ENCODE data around the gene DCLRE1A. TPM values are rescaled to one million over a fixed set of nuclear protein-coding genes. Genes with fewer than 3 reads are reported as not detected.
A peak's percentile ranks its signal among the peaks of the same experiment; 100 is the strongest.

The DCLRE1A gene
- total RNA-seq (1 to 10 TPM; 2.3 to 4.1 (median 3.4) TPM), polyA plus RNA-seq (1 to 10 TPM; 1.9 to 5.1 (median 2.0) TPM)
- long read RNA-seq, donor 1: 0 reads
- long read RNA-seq, donor 2, full-length matches to known transcripts: 7 of 9 reads
- long read RNA-seq, donor 2, partial matches to known transcripts: 1 of 9 reads
- long read RNA-seq, donor 2, other reads (novel, unspliced or antisense): 1 of 9 reads

GRCh38 chr10:113854013-113854760, at the start of gene DCLRE1A, which contains the start of gene NHLRC2:
Gene DCLRE1A, minus strand, starts transcription at chr10:113854082. Its CDS starts 900 bp downstream, at chr10:113853182.
Gene NHLRC2, plus strand, starts transcription at chr10:113854661. Its CDS starts 212 bp downstream, at chr10:113854873.
- TF ChIP-seq, protein P1, sequence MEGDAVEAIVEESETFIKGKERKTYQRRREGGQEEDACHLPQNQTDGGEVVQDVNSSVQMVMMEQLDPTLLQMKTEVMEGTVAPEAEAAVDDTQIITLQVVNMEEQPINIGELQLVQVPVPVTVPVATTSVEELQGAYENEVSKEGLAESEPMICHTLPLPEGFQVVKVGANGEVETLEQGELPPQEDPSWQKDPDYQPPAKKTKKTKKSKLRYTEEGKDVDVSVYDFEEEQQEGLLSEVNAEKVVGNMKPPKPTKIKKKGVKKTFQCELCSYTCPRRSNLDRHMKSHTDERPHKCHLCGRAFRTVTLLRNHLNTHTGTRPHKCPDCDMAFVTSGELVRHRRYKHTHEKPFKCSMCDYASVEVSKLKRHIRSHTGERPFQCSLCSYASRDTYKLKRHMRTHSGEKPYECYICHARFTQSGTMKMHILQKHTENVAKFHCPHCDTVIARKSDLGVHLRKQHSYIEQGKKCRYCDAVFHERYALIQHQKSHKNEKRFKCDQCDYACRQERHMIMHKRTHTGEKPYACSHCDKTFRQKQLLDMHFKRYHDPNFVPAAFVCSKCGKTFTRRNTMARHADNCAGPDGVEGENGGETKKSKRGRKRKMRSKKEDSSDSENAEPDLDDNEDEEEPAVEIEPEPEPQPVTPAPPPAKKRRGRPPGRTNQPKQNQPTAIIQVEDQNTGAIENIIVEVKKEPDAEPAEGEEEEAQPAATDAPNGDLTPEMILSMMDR (IDR thresholded peaks at IDR 0.05): no peak
- DNase-seq (peak; percentile 83 to 88), ATAC-seq (peak; percentile 87 to 92 (median 88))
- peak within 1 kb of the TSS; percentile 93 for H3K4me3 ChIP-seq
- H3K9me3 ChIP-seq: no peaks in the 10 kb centered on the region
- peaks cover 0 to 18% of the 10 kb centered on the region in 2 donors for H3K36me3 ChIP-seq (ENCODE audit: insufficient read depth in 1 of 2, low read depth in 1 of 2)
- H3K27me3 ChIP-seq (ENCODE audit: insufficient read depth in 3 of 3, low read length in 2 of 3): no peaks in the 10 kb centered on the region
- intact Hi-C loops (cut with DNase I): no loop called here
- H3K4me1 ChIP-seq: peaks cover 54% of the 10 kb centered on the region
- peak within 1 kb of the TSS; percentile 94 for H3K27ac ChIP-seq
- WGBS, 3 donors: 0 to 1% (median 0%) methylated on average over 39 of the region's 39 CpGs

DNA sequence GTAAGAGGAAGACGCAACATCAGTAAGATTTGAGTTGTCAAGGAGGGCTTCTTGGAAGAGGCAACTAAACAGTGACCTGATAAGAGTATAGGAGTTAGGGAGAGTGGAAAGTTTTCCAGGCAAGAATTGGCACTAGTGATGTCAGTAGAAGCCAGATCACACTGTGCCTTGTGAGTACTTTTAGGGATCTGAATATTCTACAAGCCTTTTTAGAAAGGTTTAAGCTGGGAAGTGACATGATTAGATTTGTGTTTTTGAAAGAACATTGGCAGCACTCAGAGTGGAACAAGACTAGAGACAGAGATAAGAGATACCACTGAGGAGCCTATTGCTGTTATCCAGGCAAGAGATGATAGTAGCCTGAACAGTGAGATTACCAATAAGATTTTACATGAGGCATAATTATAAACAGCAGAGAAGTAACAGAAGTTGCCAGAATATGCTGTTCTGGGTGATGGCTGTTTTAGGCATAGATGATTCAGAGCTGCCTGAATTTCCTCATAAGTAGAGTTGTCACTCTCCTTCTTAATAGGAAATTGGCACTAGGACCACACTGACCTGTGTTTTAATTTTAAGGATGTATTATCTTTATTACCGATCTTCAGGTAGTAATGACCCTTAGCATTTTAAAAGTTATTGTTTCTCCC, 46.2 kb upstream of the DCLRE1A start:
- intact Hi-C loops (cut with DNase I): no loop called here
- Histone ChIP-seq H3K4me1 (no peaks in the 10 kb centered on the region), H3K36me3 (ENCODE audit: insufficient read depth in 1 of 2, low read depth in 1 of 2) (peaks cover 0 to 63% of the 10 kb centered on the region in 2 donors), H3K9me3 (no peaks in the 10 kb centered on the region), H3K27me3 (ENCODE audit: insufficient read depth in 3 of 3, low read length in 2 of 3) (no peaks in the 10 kb centered on the region), H3K4me3 (no peak overlapping the region), H3K27ac (no peak overlapping the region)
- no peak for ATAC-seq
- WGBS, 3 donors: 93 to 96% (median 95%) methylated on average over 2 of the region's 2 CpGs
- no peak for DNase-seq
- TF ChIP-seq, protein P1 (IDR thresholded peaks at IDR 0.05): no peak

DNA sequence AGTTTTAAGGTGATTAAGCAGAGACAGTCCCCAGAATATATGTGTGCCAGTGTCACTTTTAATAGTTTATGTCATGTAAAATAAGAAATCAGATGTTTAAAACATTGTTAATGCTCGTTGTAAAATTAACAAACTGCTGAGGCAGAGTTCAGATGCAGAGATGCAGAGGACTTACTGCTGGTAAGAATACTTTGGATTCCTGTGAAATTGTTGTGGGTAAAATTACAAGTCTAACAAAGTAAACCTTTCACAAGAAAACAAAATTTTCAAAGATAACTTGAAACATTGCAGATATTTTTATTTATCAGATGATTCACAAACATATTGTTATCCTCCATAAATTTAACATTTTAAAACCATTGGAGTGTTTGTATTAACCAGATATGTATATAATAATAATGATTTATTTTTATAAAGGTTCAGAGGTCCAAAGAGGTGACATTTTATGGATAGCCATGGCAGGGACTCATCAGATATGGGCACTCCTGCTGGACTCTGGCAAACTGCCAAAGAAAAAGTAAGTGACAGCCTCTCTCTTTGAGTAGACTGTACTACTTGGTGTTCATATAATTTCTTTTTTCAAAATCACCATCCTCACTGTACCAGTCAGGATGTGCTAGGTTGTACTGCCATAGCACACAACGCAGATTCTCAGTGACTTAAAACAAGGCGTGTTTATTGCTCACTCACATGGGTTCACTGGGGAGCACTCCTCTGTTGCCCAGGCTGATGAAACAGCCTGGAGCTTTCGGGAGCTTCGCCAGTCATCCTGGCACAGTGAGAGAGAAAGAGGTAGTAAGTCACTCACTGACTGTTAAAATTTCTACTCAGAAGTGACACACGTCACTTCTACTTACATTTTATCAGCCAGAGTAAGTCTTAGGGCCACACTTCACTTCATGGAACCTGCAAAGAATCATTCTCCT, 44.1 kb upstream of the DCLRE1A start:
- 87 to 93% (median 90%) methylated on average over 6 of the region's 6 CpGs for WGBS, 3 donors
- no peak overlapping the region for H3K4me3 ChIP-seq
- H3K27me3 ChIP-seq (ENCODE audit: insufficient read depth in 3 of 3, low read length in 2 of 3): no peaks in the 10 kb centered on the region
- ATAC-seq (peak in 1 of 4 donors; percentile 41), DNase-seq (no peak)
- peaks cover 0 to 42% of the 10 kb centered on the region in 2 donors for H3K36me3 ChIP-seq (ENCODE audit: insufficient read depth in 1 of 2, low read depth in 1 of 2)
- intact Hi-C loops (cut with DNase I): no loop called here
- TF ChIP-seq, protein P1 (IDR thresholded peaks at IDR 0.05): no peak
- H3K9me3 ChIP-seq: no peaks in the 10 kb centered on the region
- H3K27ac ChIP-seq: no peak overlapping the region
- H3K4me1 ChIP-seq: peaks cover 3% of the 10 kb centered on the region

DNA sequence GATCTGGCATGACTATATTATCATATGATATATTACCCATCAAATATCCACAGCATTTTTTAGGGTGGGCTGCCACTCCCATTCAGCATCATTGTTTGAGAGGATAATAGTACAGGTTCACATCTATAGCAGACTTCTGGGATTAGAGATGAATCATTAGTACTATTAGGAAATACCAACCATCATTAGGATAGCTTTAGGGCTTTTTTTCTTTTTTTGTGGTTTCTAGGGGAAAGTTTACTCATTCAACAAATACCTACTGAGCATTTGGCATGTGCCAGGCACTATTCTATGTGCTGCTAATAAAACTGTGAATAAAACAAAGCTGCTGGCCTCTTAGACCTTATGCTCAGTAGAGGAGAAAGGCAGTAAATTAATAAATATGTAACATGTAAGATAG, 41.1 kb upstream of the DCLRE1A start:
- no peaks in the 10 kb centered on the region for H3K27me3 ChIP-seq (ENCODE audit: insufficient read depth in 3 of 3, low read length in 2 of 3)
- intact Hi-C loops (cut with DNase I): no loop called here
- peaks cover 0 to 18% of the 10 kb centered on the region in 2 donors for H3K36me3 ChIP-seq (ENCODE audit: insufficient read depth in 1 of 2, low read depth in 1 of 2)
- H3K4me3 ChIP-seq: no peak overlapping the region
- no peak overlapping the region for H3K27ac ChIP-seq
- ATAC-seq: no peak
- TF ChIP-seq, protein P1 (IDR thresholded peaks at IDR 0.05): no peak
- no peaks in the 10 kb centered on the region for H3K9me3 ChIP-seq
- DNase-seq: no peak
- H3K4me1 ChIP-seq: peaks cover 4% of the 10 kb centered on the region

Data from psoas muscle (tissue), 8 donors.